ENCODE data around the gene IDNK. TPM values are rescaled to one million over a fixed set of nuclear protein-coding genes. Genes with fewer than 3 reads are reported as not detected.

IDNK gene
- polyA plus RNA-seq, 1 donor, result 4.2 TPM

Other genes starting within 250 kb of the IDNK start
- 31.3 TPM for gene FRMD3, start 84.7 kb upstream of the IDNK start, polyA plus RNA-seq (ENCODE audit: insufficient read length)
- 63.5 TPM for gene UBQLN1, start 84.8 kb downstream of the IDNK start, polyA plus RNA-seq (ENCODE audit: insufficient read length)
- gene GKAP1, start 194.6 kb downstream of the IDNK start, polyA plus RNA-seq (ENCODE audit: insufficient read length), result 20.2 TPM

Data from forelimb muscle (tissue), 1 donor.